H1 (cell line): ENCODE results near the gene RANBP17. TPM values are rescaled to one million over a fixed set of nuclear protein-coding genes. Genes with fewer than 3 reads are reported as not detected.

Experiments used
- CTCF ChIA-PET: fragments of 300-600 bp; sonication (Branson Sonifier 250); formaldehyde crosslinking; loops from one replicate; lab custom pipeline; 2021; ENCODE audit not compliant: partially characterized antibody; lab: Charles Lee
- POLR2A ChIA-PET: fragments of 300-600 bp; sonication (Branson Sonifier 250); formaldehyde crosslinking; loops from one replicate; lab custom pipeline; 2021; ENCODE audit warnings: inconsistent platforms; ENCODE audit not compliant: partially characterized antibody; lab: Charles Lee
- DNase-seq, 2 experiments: peaks; one replicate each; pipeline versions ENCODE4 v3.0.0 to v3.0.0-alpha.2; 2010 to 2022; ENCODE audit warnings: low spot score in 2 of 2, low read depth in 1 of 2, mixed read lengths in 1 of 2
- FAIRE-seq: peaks from 2 replicates; lab custom pipeline; 2011; peaks lifted over from hg19 to GRCh38; lab: Jason Lieb, UNC
- H2AFZ ChIP-seq: 2 replicates; pipeline ENCODE4 v1.8.1; 2012; ENCODE audit warnings: low read length, inconsistent platforms
- H2AK5ac ChIP-seq: 2 replicates; pipeline ENCODE4 v1.6.1; 2013; ENCODE audit warnings: low read depth, low read length
- H2BK120ac ChIP-seq: replicated peaks from 2 replicates; pipeline ENCODE3; 2013; ENCODE audit warnings: low read depth, low read length, inconsistent platforms
- H2BK12ac ChIP-seq: 2 replicates; pipeline ENCODE4 v1.6.1; 2013; ENCODE audit warnings: low read depth, low read length
- H2BK15ac ChIP-seq: 2 replicates; pipeline ENCODE4 v1.6.1; 2013; ENCODE audit warnings: low read length
- H2BK20ac ChIP-seq: 2 replicates; pipeline ENCODE4 v1.6.1; 2013; ENCODE audit warnings: low read length
- H2BK5ac ChIP-seq: 2 replicates; pipeline ENCODE4 v1.6.1; 2013; ENCODE audit warnings: low read depth, low read length
- H3K14ac ChIP-seq: 2 replicates; pipeline ENCODE4 v1.6.1; 2013; ENCODE audit warnings: inconsistent platforms; ENCODE audit not compliant: insufficient read length
- H3K18ac ChIP-seq: 2 replicates; pipeline ENCODE4 v1.6.1; 2013; ENCODE audit warnings: low read length; ENCODE audit errors: extremely low read depth
- H3K23ac ChIP-seq: 2 replicates; pipeline ENCODE4 v1.6.1; 2013; ENCODE audit warnings: inconsistent platforms; ENCODE audit not compliant: insufficient read length
- H3K23me2 ChIP-seq: 2 replicates; pipeline ENCODE4 v1.6.1; 2013; ENCODE audit warnings: low read depth, low read length
- H3K27ac ChIP-seq: 2 replicates; pipeline ENCODE4 v1.6.1; 2011; ENCODE audit warnings: low read depth, low read length, inconsistent platforms
- H3K27me3 ChIP-seq, 4 experiments: replicated peaks in 1 of 4; 1 replicate in 1 of 4; 2 replicates in 3 of 4; pipeline versions ENCODE4 v1.6.1 to v1.8.1; 2011 to 2013; ENCODE audit warnings: low read length in 3 of 4, mild to moderate bottlenecking in 3 of 4, inconsistent platforms in 2 of 4, mixed read lengths in 2 of 4, moderate library complexity in 1 of 4; ENCODE audit not compliant: control insufficient read depth in 3 of 4, insufficient read depth in 3 of 4; ENCODE audit errors: extremely low read depth in 1 of 4
- H3K36me3 ChIP-seq, 4 experiments: 2 replicates each; pipeline versions ENCODE4 v1.6.1 to v1.8.1; 2011 to 2013; ENCODE audit warnings: mild to moderate bottlenecking in 4 of 4, low read length in 3 of 4, moderate library complexity in 2 of 4, control low read depth in 1 of 4, inconsistent platforms in 1 of 4; ENCODE audit not compliant: insufficient read depth in 4 of 4, control insufficient read depth in 2 of 4
- H3K4ac ChIP-seq: replicated peaks from 2 replicates; pipeline ENCODE3; 2013; ENCODE audit warnings: low read length, low read depth, mixed read lengths, inconsistent platforms; ENCODE audit not compliant: insufficient read length
- H3K4me1 ChIP-seq, 4 experiments: replicated peaks in 1 of 4; 1 replicate in 1 of 4; 2 replicates in 3 of 4; pipeline versions ENCODE4 v1.6.1 to v1.8.1; 2011 to 2013; ENCODE audit warnings: low read length in 3 of 4, inconsistent platforms in 2 of 4, mixed read lengths in 1 of 4; ENCODE audit not compliant: insufficient read depth in 4 of 4, control insufficient read depth in 3 of 4
- H3K4me2 ChIP-seq, 2 experiments: 2 replicates each; pipeline versions ENCODE4 v1.6.1 to v1.8.1; 2011 to 2013; ENCODE audit warnings: low read depth in 2 of 2, low read length in 2 of 2, control low read depth in 1 of 2, inconsistent platforms in 1 of 2, mild to moderate bottlenecking in 1 of 2; ENCODE audit not compliant: insufficient read depth in 1 of 2
- H3K4me3 ChIP-seq, 4 experiments: fragments of 200-600, 300-600 bp in 1 of 4; sonication (generic), shearing (Covaris generic), sonication (Bioruptor Twin) in 1 of 4; 2 replicates each; pipeline versions ENCODE4 v1.5.1 to v1.8.1; 2011 to 2016; ENCODE audit warnings: low read length in 4 of 4, low read depth in 3 of 4, control low read depth in 2 of 4, inconsistent platforms in 2 of 4, mild to moderate bottlenecking in 2 of 4, mixed read lengths in 1 of 4, moderate library complexity in 1 of 4; ENCODE audit not compliant: insufficient read depth in 2 of 4; ENCODE audit errors: extremely low read depth in 1 of 4
- H3K56ac ChIP-seq: replicated peaks from 2 replicates; pipeline ENCODE3; 2013; ENCODE audit warnings: low read depth, mild to moderate bottlenecking, mixed read lengths, low read length, inconsistent platforms; ENCODE audit not compliant: insufficient read length
- H3K79me1 ChIP-seq: 2 replicates; pipeline ENCODE4 v1.6.1; 2013; ENCODE audit warnings: low read depth, low read length, control low read depth
- H3K79me2 ChIP-seq, 2 experiments: 2 replicates each; pipeline versions ENCODE4 v1.6.1 to v1.8.1; 2012 to 2013; ENCODE audit warnings: low read length in 2 of 2, mild to moderate bottlenecking in 2 of 2, inconsistent platforms in 1 of 2; ENCODE audit not compliant: insufficient read depth in 2 of 2, control insufficient read depth in 1 of 2
- H3K9ac ChIP-seq, 4 experiments: replicated peaks in 1 of 4; 1 replicate in 1 of 4; 2 replicates in 3 of 4; pipeline versions ENCODE4 v1.6.1 to v1.8.1; 2011 to 2013; ENCODE audit warnings: low read depth in 3 of 4, low read length in 3 of 4, control low read depth in 2 of 4, mild to moderate bottlenecking in 2 of 4, moderate library complexity in 2 of 4, inconsistent platforms in 1 of 4; ENCODE audit errors: extremely low read depth in 1 of 4
- H3K9me3 ChIP-seq, 2 experiments: 2 replicates each; pipeline versions ENCODE4 v1.6.1 to v1.8.1; 2012 to 2013; ENCODE audit warnings: mild to moderate bottlenecking in 2 of 2, moderate library complexity in 2 of 2, control low read depth in 1 of 2, inconsistent platforms in 1 of 2, low read depth in 1 of 2, low read length in 1 of 2, mixed read lengths in 1 of 2; ENCODE audit not compliant: insufficient read depth in 2 of 2
- H4K20me1 ChIP-seq, 2 experiments: replicated peaks in 1 of 2; 2 replicates each; pipeline versions ENCODE3 to v1.8.1; 2011 to 2013; ENCODE audit warnings: inconsistent platforms in 2 of 2, low read length in 2 of 2, mild to moderate bottlenecking in 1 of 2; ENCODE audit not compliant: insufficient read depth in 2 of 2, control insufficient read depth in 1 of 2
- H4K5ac ChIP-seq: 2 replicates; pipeline ENCODE4 v1.6.1; 2013; ENCODE audit warnings: low read length, low read depth, mixed read lengths, inconsistent platforms; ENCODE audit not compliant: insufficient read length
- H4K8ac ChIP-seq: 2 replicates; pipeline ENCODE4 v1.8.0; 2013; ENCODE audit warnings: mild to moderate bottlenecking, moderate library complexity, low read length, inconsistent platforms; ENCODE audit not compliant: insufficient read depth; ENCODE audit errors: extremely low read depth
- H4K91ac ChIP-seq: replicated peaks from 2 replicates; pipeline ENCODE3; 2013; ENCODE audit warnings: low read length, mixed read lengths, inconsistent platforms; ENCODE audit not compliant: insufficient read length
- GABPA ChIP-seq: IDR thresholded peaks from 2 replicates; pipeline ENCODE4 v1.6.1; 2011; ENCODE audit warnings: mild to moderate bottlenecking, low read length, moderate library complexity, borderline replicate concordance; ENCODE audit not compliant: insufficient read depth
- JUN ChIP-seq: IDR thresholded peaks from 2 replicates; pipeline ENCODE4 v1.6.1; 2011; ENCODE audit warnings: low read depth, mild to moderate bottlenecking, improper control_type of control experiment, low read length
- NRF1 ChIP-seq: IDR thresholded peaks from 2 replicates; pipeline ENCODE4 v1.6.1; 2011; ENCODE audit warnings: mild to moderate bottlenecking, low read depth, low read length, improper control_type of control experiment
- RFX5 ChIP-seq: IDR thresholded peaks from 2 replicates; pipeline ENCODE4 v1.6.1; 2011; ENCODE audit warnings: low read depth, low read length, improper control_type of control experiment, borderline replicate concordance
- RNF2 ChIP-seq: fragments of 200-900, 300-1000 bp; sonication (generic); IDR thresholded peaks from 2 replicates; pipeline ENCODE4 v1.7.1; 2016; ENCODE audit warnings: borderline replicate concordance, low read depth, mild to moderate bottlenecking, antibody characterized with exemption, low read length; ENCODE audit not compliant: poor library complexity, severe bottlenecking; ENCODE audit errors: missing control alignments
- SAP30 ChIP-seq: fragments of 300-600 bp; sonication (generic); IDR thresholded peaks from 2 replicates; pipeline ENCODE4 v1.7.1; 2012; ENCODE audit warnings: low read length, moderate library complexity, mild to moderate bottlenecking, inconsistent platforms; ENCODE audit not compliant: insufficient read depth, insufficient replicate concordance
- SP2 ChIP-seq: IDR thresholded peaks from 2 replicates; pipeline ENCODE4 v1.6.1; 2012; ENCODE audit warnings: mild to moderate bottlenecking, low read length, inconsistent platforms
- TAF7 ChIP-seq: optimal IDR thresholded peaks from 2 replicates; pipeline ENCODE3; 2011; ENCODE audit warnings: low read depth, mild to moderate bottlenecking, inconsistent platforms, low read length, moderate library complexity, borderline replicate concordance
- ZNF274 ChIP-seq: IDR thresholded peaks from 2 replicates; pipeline ENCODE4 v1.7.0; 2012; ENCODE audit warnings: low read length, borderline replicate concordance; ENCODE audit errors: extremely low read depth
- WGBS, 2 experiments: shearing (Covaris generic) in 1 of 2; methylation state at CpG; one replicate each; pipeline versions ENCODE4 v1.1.6 to v1.1.7; 2013 to 2015; ENCODE audit warnings: low lambda C conversion rate in 2 of 2, mixed read lengths in 2 of 2, inconsistent platforms in 1 of 2, low coverage in 1 of 2, missing lambda C conversion rate in 1 of 2; ENCODE audit not compliant: insufficient replicate concordance in 2 of 2, insufficient coverage in 1 of 2, insufficient read length in 1 of 2; ENCODE audit errors: extremely low coverage in 1 of 2, missing lambda C conversion rate in 1 of 2; 5-methylcytosine and 5-hydroxymethylcytosine counted together
- polyA plus RNA-seq, 7 experiments: library from polyadenylated mRNA; depleted of rRNA in 3 of 7; stranded (reverse) in 5 of 7; unstranded in 2 of 7; fragments of >200 nt in 5 of 7; fragments of 200-250 nt in 2 of 7; gene quantifications; 1 replicate in 5 of 7; 2 replicates in 1 of 7; 4 replicates in 1 of 7; pipeline versions ENCODE4 v1.2.1 to v1.2.3, GENCODE V29; 2011 to 2013; ENCODE audit warnings: missing spikeins in 2 of 7, mixed read lengths in 2 of 7
- total RNA-seq: library from RNA; stranded (reverse); fragmentation: NEBNext Ultra II Directional; extraction: Animal tissue kit (Norgen Biotek cat#: 25700); gene quantifications from 2 replicates; pipeline ENCODE4 v1.2.1, GENCODE V29; 2021

Gene RANBP17
- total and polyA plus RNA-seq, 2 of the 8 experiments (the other 6 are each of a cell fraction or from before 2014, with no cell fraction given) = 8.6 to 21.3 TPM

GRCh38 chr5:170875811-170876210 is 14.0 kb downstream of the RANBP17 start:
- Histone ChIP-seq H2AFZ (no peak overlapping the region), H2BK15ac (no peak overlapping the region), H3K79me2 (peaks cover 0 to 57% of the 10 kb centered on the region in 2 experiments; a peak in 2 of 4 replicates), H4K20me1 (no peaks in the 10 kb centered on the region), H3K79me1 (peaks cover 3% of the 10 kb centered on the region; the same call in 1 of the 2 replicates), H3K9ac (no peak overlapping the region), H3K27ac (no peak overlapping the region), H4K91ac (no peak overlapping the region), H3K18ac (no peak overlapping the region), H3K56ac (no peak overlapping the region), H3K14ac (no peak overlapping the region), H3K9me3 (no peaks in the 10 kb centered on the region), H3K23ac (no peak overlapping the region), H2BK20ac (no peak overlapping the region), H3K4me3 (no peak overlapping the region), H3K36me3 (no peaks in the 10 kb centered on the region; a peak in 1 of 8 replicates), H3K4me1 (peaks cover 0 to 2% (median 0%) of the 10 kb centered on the region in 4 experiments; a peak in 1 of 7 replicates), H4K8ac (no peak overlapping the region), H3K4ac (no peak overlapping the region), H3K4me2 (no peak overlapping the region), H2BK12ac (no peak overlapping the region), H3K27me3 (no peaks in the 10 kb centered on the region), H3K23me2 (no peaks in the 10 kb centered on the region), H2BK5ac (no peak overlapping the region), H2BK120ac (no peak overlapping the region), H2AK5ac (no peak overlapping the region), H4K5ac (no peak overlapping the region)
- WGBS, 2 experiments = 82% methylated on average over 4 of the region's 4 CpGs; no CpG with 5 or more reads in 1 of the 2 experiments
- CTCF ChIA-PET = interaction anchor here (2.2 kb wide), 1 partner anchor 21 kb away, joined by 10 read pairs; no protein-coding TSS in a partner anchor
- POLR2A ChIA-PET = no interaction called here
- FAIRE-seq (no peak), DNase-seq (no peak)
- no peak for TF ChIP-seq SP2
- no peak for TF ChIP-seq RFX5
- TF ChIP-seq GABPA = no peak
- no peak for TF ChIP-seq NRF1
- no peak for TF ChIP-seq JUN
- TF ChIP-seq SAP30 = no peak
- TF ChIP-seq RNF2 = no peak
- TF ChIP-seq TAF7 = no peak
- TF ChIP-seq ZNF274 = no peak
